Activated CD4-positive, alpha-beta T cell treated with anti-CD3 and anti-CD28 coated beads, Interleukin-2, amount 10 ng/mL, durations not matched to agents 24 days and 14 days (primary cell): Measurements from ENCODE around the gene SUGCT. TPM values are rescaled to one million over a fixed set of nuclear protein-coding genes. Genes with fewer than 3 reads are reported as not detected.
"Not testable (repeated sequence)": the region's sequence is repeated elsewhere in the genome, so short reads cannot be mapped to it uniquely, and the experiment has no call there.

Source experiments
- DNase-seq: peaks from one replicate; pipeline ENCODE4 v3.0.0; 2022
- H3K27ac Mint-ChIP-seq: one replicate; pipeline ENCODE4 v1.8.0; 2022; ENCODE audit warnings: mild to moderate bottlenecking, mixed read lengths
- H3K27me3 Mint-ChIP-seq: one replicate; pipeline ENCODE4 v1.8.0; 2022; ENCODE audit warnings: mixed read lengths
- H3K36me3 Mint-ChIP-seq: one replicate; pipeline ENCODE4 v1.8.0; 2022; ENCODE audit warnings: low read depth, mild to moderate bottlenecking, mixed read lengths
- H3K4me1 Mint-ChIP-seq: one replicate; pipeline ENCODE4 v1.8.0; 2021; ENCODE audit warnings: mixed read lengths
- H3K4me3 Mint-ChIP-seq: one replicate; pipeline ENCODE4 v1.8.0; 2022; ENCODE audit warnings: mild to moderate bottlenecking, moderate library complexity, mixed read lengths
- H3K9me3 Mint-ChIP-seq: one replicate; pipeline ENCODE4 v1.8.0; 2021; ENCODE audit warnings: mixed read lengths
- intact Hi-C: fragments of 100-400 bp; cut with micrococcal nuclease; formaldehyde crosslinking; loops from one replicate; pipeline ENCODE4 v1.15.1; 2023
- total RNA-seq: library from RNA; stranded (reverse); gene quantifications from 2 replicates; pipeline ENCODE4 v1.2.3, GENCODE V29; 2022

SUGCT gene
- total RNA-seq, 1 donor from 2014 or later: 0.91 TPM

DNA sequence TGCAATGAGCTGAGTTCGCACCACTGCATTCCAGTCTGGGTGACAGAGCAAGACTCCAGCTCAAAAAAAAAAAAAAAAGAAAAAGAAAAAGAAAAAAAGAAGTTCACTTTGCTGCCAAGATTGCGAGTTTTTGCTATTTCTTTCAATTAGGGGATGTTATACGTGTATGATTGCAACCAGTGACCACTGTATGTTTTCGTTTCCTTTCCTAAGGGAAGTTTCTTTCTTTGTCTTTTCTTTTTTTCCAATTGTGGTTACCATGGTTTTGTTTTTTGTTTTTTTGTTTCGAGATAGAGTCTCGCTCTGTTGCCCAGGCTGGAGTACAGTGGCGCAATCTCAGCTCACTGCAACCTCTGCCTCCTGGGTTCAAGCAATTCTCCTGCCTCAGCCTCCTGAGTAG is 16.6 kb upstream of the SUGCT start:
- intact Hi-C loops, H3K9me3 Mint-ChIP-seq, DNase-seq, H3K27me3 Mint-ChIP-seq, H3K36me3 Mint-ChIP-seq, H3K4me1 Mint-ChIP-seq, H3K4me3 Mint-ChIP-seq, H3K27ac Mint-ChIP-seq: not testable (repeated sequence)

DNA sequence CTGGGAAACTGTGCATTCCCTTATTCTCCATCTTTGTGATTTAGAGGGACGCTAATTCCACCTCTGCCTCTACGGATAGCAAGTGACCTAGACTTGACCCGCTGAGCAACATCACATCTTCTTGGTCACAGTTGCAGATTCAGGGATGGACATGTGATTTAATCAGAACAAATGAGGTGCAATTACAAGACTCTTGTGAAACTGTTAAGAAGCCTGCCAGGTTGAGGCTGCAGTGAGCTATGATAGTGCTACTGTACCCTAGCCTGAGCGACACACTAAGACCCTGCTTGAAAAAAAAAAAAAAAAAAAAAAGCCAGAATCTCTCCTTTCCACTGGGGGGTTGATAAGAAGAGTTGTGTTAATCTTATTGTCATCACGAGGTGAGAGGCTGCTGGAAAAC is 14.8 kb upstream of the SUGCT start:
- Mint-ChIP-seq H3K27ac (no peak overlapping the region), H3K4me3 (no peak overlapping the region), H3K36me3 (peaks cover 6% of the 10 kb centered on the region), H3K4me1 (peaks cover 2% of the 10 kb centered on the region), H3K27me3 (no peaks in the 10 kb centered on the region), H3K9me3 (no peaks in the 10 kb centered on the region)
- intact Hi-C loops: no loop called here
- DNase-seq: no peak

DNA sequence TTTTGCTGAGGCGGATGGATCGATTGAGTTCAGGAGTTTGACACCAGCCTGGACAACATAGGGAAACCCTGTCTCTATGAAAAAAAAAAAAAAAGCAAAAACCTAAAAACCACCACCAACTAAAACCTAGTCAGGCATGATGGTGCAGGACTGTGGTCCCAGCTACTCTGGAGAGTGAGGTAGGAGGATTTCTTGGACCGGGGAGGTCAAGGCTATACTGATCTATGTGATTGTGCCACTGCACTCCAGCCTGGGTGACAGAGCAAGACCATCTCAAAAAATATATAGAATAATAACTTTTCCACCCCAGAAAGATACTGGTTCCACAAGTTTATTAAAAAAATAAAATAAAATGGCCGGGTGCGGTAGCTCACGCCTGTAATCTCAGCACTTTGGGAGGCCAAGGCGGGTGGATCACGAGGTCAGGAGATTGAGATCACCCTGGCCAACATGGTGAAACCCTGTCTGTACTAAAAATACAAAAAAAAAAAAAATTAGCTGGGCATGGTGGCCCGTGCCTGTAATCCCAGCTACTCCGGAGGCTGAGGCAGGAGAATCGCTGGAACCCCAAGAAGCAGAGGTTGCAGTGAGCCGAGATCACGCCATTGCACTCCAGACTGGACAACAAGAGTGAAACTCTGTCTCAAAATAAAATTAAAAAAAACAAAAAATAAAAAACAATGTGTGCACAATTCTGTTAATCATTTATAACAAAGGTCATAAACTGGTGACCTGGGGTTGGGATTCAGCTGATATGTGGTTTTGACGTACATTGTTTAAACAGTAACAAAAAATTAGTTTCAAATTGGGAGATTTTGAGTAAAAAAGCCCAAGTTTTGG is 12.5 kb upstream of the SUGCT start:
- H3K36me3 Mint-ChIP-seq, H3K4me1 Mint-ChIP-seq, H3K4me3 Mint-ChIP-seq, H3K27me3 Mint-ChIP-seq, intact Hi-C loops, DNase-seq, H3K27ac Mint-ChIP-seq, H3K9me3 Mint-ChIP-seq: not testable (repeated sequence)

DNA sequence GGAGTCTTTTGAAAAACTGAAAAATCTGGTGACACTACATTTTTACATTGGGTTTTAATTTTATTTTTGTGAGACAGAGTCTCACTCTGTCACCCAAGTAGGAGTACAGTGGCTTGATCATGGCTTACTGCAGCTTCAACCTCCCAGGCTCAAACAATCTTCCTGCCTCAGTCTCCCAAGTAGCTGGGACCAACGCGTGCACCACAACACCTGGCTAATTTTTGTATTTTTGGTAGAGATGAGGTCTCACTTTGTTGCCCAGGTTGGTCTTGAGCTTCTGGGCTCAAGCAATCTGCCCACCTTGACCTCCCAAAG is 11.9 kb upstream of the SUGCT start:
- DNase-seq: no peak
- intact Hi-C loops: no loop called here
- Mint-ChIP-seq H3K9me3 (no peaks in the 10 kb centered on the region), H3K36me3 (peaks cover 8% of the 10 kb centered on the region), H3K27ac (no peak overlapping the region), H3K27me3 (no peaks in the 10 kb centered on the region), H3K4me1 (peaks cover 2% of the 10 kb centered on the region), H3K4me3 (no peak overlapping the region)

DNA sequence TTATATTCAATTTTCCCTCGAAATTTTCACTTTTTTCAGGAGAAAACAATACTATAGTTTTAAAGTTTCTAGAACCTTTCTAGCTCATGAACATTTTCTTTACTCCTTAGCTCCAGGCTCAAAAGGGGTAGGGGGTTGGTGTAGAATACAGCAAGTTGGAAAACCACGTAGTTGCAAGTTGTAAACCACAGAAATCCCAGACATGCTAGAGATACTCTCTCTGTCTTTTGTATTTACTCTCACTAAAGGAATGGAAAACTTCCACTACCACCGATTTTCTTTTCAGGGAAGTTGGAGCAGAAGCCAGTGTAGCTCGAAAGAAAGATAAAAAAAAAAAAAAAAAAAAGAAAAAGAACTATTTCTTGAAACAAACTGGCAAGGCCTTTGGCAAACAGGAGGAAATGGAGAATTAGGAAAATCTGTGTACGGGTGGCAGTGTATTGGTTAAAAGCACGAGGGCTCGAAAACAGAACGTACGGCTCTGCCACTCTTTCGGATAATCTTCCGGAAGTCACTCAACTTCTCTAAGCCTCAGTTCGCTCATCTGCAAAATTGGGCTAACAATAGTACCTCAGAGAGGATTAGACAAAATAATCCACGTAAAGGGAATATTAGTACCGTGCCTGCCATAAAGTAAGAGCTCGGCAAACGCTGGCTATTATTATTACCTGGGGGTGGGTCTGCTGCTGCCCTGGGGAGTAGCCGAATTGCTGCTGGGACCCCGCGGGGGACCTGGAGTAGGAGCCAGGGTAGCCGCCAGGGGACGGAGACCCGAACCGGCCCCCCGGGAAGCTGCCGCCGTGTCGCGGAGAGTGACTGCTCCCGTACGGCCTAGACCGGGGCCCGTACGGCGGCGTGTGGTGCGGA is 1.0 kb upstream of the SUGCT start:
- Mint-ChIP-seq H3K27ac (peak overlapping the region; percentile 94), H3K4me3 (peak overlapping the region; percentile 95), H3K4me1 (peaks cover 14% of the 10 kb centered on the region), H3K36me3 (peaks cover 13% of the 10 kb centered on the region), H3K27me3 (peaks cover 11% of the 10 kb centered on the region), H3K9me3 (peaks cover 2% of the 10 kb centered on the region)
- intact Hi-C loops: loop anchor here (1.0 to 5.0 kb wide), 5 partner anchors 184 to 566 kb away; partner anchors contain the start of genes RALA and YAE1
- no peak for DNase-seq

DNA sequence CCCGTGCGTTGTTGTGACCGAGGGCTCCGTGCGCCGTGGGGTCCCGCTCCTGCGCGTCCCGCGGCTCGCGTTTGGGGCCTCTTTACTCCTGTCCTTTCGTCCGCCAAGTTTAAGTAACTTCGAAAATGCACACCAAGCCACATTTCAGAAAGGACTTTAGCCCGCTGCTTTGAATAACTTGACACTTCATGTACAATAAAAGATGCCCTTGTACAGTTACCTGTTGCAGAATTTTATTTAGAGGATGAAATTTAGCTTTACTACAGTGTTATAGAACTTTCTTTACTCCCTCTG is 459 bp downstream of the SUGCT start:
- DNase-seq: no peak
- intact Hi-C loops: loop anchor here (2.0 kb wide), 1 partner anchor 238 kb away; no protein-coding TSS in a partner anchor
- peaks cover 11% of the 10 kb centered on the region for H3K4me1 Mint-ChIP-seq
- H3K4me3 Mint-ChIP-seq: peak overlapping the region; percentile 95
- H3K36me3 Mint-ChIP-seq: peaks cover 11% of the 10 kb centered on the region
- no peak overlapping the region for H3K27ac Mint-ChIP-seq
- peaks cover 11% of the 10 kb centered on the region for H3K27me3 Mint-ChIP-seq
- peaks cover 2% of the 10 kb centered on the region for H3K9me3 Mint-ChIP-seq

DNA sequence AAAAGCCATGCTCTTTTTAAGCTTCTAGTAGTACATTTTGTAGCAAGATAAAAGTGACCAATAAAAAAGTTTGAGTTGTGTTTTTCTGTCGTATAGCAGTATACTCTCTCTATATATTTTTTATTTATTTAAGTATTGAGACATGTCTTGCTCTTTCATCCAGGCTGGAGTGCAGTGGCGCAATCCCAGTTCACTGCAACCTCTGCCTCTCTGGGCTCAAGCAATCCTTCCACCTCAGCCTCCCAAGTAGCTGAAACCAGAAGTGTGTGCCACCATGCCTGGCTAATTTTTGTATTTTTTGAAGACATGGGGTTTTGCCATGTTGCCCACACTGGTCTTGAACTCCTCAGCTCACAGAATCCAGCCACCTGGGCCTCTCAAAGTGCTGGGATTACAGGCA is 2.8 kb downstream of the SUGCT start:
- Mint-ChIP-seq H3K9me3 (no peaks in the 10 kb centered on the region), H3K27me3 (peaks cover 11% of the 10 kb centered on the region), H3K36me3 (peaks cover 6% of the 10 kb centered on the region), H3K4me1 (peaks cover 3% of the 10 kb centered on the region), H3K27ac (no peak overlapping the region), H3K4me3 (no peak overlapping the region)
- no peak for DNase-seq
- intact Hi-C loops: no loop called here

DNA sequence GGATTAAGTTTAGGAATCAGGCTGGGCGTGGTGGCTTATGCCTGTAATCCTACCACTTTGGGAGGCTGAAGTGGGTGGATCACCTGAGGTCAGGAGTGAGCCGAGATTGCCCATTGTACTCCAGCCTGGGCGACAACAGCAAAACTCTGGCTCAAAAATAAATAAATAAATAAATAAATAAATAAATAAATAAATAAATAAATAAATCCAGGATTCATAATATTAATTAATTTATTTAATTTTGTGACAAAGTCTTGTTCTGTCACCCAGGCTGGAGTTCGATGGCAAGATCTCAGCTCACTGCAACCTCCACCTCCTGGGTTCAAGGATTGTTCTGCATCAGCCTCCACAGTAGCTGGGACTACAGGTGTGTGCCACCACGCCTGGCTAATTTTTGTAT is 4.2 kb downstream of the SUGCT start:
- no peak overlapping the region for H3K4me3 Mint-ChIP-seq
- H3K27me3 Mint-ChIP-seq: peaks cover 11% of the 10 kb centered on the region
- intact Hi-C loops: no loop called here
- no peak overlapping the region for H3K27ac Mint-ChIP-seq
- DNase-seq: no peak
- H3K9me3 Mint-ChIP-seq: no peaks in the 10 kb centered on the region
- H3K4me1 Mint-ChIP-seq: no peaks in the 10 kb centered on the region
- H3K36me3 Mint-ChIP-seq: peaks cover 2% of the 10 kb centered on the region

DNA sequence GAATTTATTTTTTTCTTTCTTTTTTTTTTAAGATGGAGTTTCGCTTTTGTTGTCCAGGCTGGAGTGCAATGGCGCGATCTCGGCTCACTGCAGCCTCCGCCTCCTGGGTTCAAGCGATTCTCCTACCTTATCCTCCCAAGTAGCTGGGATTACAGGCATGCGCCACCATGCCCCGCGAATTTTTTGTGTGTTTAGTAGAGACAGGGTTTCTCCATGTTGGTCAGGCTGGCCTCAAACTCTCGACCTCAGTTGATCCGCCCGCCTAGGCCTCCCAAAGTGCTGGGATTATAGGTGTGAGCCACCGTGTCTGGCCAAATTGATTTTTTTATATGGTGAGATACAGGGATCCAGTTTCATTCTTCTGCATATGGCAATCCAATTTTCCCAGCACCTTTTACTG is 5.1 kb downstream of the SUGCT start:
- H3K36me3 Mint-ChIP-seq, H3K4me1 Mint-ChIP-seq, H3K9me3 Mint-ChIP-seq, intact Hi-C loops, DNase-seq, H3K4me3 Mint-ChIP-seq, H3K27ac Mint-ChIP-seq: not testable (repeated sequence)
- H3K27me3 Mint-ChIP-seq: peaks cover 13% of the 10 kb centered on the region

DNA sequence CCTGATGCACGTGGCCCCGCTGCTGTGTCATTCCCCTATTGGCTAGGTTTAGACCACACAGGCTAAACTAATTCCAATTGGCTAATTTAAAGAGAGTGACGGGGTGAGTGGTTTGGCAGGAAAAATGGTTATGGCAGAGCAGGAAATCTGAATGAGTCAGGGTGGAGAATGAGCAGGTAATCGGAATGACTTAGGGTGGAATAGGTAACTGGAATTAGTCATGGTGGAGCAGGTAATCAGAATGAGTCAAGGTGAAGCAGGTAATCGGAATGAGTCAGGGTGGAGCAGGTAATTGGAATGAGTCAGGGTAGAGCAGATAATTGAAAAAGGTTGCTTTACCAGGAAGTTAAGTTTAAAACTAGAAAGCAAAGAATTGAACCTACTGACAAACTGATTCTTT is 7.1 kb downstream of the SUGCT start:
- H3K4me3 Mint-ChIP-seq: not testable (repeated sequence)

DNA sequence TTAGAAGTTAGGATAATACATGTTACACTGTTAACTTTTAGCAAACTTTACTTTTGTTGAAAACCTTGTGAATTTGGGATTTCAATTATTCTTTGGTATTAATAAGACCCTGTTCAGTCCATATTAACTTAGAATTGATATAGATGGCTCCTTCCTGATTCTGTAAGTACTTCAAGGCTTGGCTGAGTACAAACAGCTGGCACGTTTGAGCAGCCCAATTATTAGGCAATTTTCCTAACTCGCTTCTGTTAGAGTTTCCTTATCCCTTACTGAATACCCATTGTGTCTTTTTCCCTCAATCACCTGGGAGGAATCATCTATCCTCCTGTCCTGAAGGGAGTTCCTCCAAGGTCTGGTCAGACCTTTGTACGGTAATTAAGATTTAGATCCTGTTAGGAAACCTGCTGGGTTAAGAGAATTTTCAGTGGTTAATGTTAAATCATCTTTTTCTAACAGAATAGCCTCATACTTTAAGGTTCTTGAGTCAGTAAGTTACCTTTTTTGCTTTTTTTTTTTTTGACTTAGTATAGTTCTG is 10.9 kb downstream of the SUGCT start:
- H3K4me1 Mint-ChIP-seq, H3K36me3 Mint-ChIP-seq, intact Hi-C loops: not testable (repeated sequence)

More for the DNA sequence above, 7.1 kb downstream of the SUGCT start:
- H3K36me3 Mint-ChIP-seq, H3K4me1 Mint-ChIP-seq, H3K27ac Mint-ChIP-seq, intact Hi-C loops, H3K27me3 Mint-ChIP-seq, DNase-seq, H3K9me3 Mint-ChIP-seq: not testable (repeated sequence)

DNA sequence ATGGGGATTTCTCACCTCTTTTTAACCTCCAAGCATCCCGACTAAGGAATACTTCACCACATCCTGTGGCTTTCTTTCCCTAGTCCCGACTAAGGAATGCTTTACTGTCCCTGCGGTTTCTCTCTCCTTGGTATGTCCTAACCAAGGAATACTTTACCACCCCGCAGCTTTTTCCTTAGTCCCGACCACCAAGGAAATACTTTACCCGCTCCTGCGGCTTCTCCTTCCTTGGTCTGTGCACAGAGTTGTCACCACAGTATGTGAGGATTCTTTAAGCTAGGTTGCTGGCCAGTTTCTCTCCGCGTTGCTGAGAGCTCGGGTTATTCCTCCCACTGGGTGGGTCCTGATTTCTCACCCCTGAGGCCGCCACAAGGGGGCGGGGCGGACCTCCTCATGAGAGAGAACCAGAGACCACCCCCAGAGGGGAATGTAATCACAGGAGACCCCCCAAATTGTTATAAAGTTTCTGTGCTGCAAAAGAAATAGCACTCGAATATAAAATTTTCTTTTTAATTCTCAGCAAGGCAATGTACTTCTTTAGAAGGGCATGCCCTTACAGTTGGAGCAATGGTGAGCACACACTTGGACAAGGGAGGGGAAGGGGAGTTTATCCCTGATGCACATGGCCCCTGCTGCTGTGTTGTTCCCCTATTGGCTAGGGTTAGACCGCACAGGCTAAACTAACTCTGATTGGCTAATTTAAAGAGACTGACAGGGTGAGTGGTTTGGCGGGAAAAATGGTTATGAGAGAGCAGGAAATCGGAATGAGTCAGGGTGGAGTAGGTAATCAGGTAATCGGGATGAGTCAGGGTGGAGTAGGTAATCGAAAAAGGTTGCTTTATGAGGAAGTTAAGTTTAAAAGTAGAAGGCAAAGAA is 12.8 kb downstream of the SUGCT start:
- Mint-ChIP-seq H3K4me1 (no peaks in the 10 kb centered on the region), H3K27ac (no peak overlapping the region), H3K4me3 (no peak overlapping the region), H3K36me3 (no peaks in the 10 kb centered on the region), H3K27me3 (peaks cover 2% of the 10 kb centered on the region), H3K9me3 (no peaks in the 10 kb centered on the region)
- no peak for DNase-seq
- intact Hi-C loops: no loop called here

More for the DNA sequence above, 10.9 kb downstream of the SUGCT start:
- not testable (repeated sequence) for H3K4me3 Mint-ChIP-seq, H3K27ac Mint-ChIP-seq, H3K9me3 Mint-ChIP-seq, DNase-seq, H3K27me3 Mint-ChIP-seq

DNA sequence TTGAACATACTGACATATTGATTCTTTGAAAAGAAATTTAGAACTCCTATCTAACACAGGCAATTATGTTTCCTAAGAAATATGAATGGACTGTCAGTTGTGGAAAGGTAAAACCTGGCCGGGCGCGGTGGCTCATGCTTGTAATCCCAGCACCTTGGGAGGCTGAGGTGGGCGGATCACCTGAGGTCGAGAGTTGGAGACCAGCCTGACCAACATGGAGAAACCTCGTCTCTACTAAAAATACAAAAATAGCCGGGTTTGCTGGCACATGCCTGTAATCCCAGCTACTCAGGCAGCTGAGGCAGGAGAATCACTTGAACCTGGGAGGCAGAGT is 13.4 kb downstream of the SUGCT start:
- H3K36me3 Mint-ChIP-seq, DNase-seq, H3K27ac Mint-ChIP-seq, H3K4me1 Mint-ChIP-seq, H3K27me3 Mint-ChIP-seq, intact Hi-C loops, H3K4me3 Mint-ChIP-seq, H3K9me3 Mint-ChIP-seq: not testable (repeated sequence)

DNA sequence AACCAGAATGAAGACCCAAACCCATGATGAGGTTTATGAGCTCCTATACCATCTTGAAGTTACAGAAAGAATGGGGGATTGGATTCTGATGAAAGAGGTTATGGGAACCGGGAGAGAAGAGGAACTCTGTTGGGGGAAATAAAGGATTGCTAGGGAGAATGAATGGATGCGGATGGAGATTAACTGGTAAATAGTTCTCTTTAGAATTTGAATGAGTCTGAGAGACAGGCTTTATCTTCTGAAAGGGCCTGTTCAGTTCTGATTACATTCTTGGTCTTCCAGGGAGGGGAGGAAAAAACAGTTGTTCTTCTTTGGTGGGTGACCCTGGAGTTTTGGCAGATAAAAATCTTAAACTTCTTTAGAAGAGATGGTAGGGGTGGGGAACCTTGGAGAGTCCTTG is 13.9 kb downstream of the SUGCT start:
- no peaks in the 10 kb centered on the region for H3K9me3 Mint-ChIP-seq
- no peaks in the 10 kb centered on the region for H3K4me1 Mint-ChIP-seq
- H3K4me3 Mint-ChIP-seq: no peak overlapping the region
- no peak for DNase-seq
- no peaks in the 10 kb centered on the region for H3K36me3 Mint-ChIP-seq
- intact Hi-C loops: no loop called here
- H3K27ac Mint-ChIP-seq: no peak overlapping the region
- peaks cover 2% of the 10 kb centered on the region for H3K27me3 Mint-ChIP-seq
